EH (cell line): ENCODE results near the gene ZNF628.

ENCODE experiments used
- DNase-seq: peaks from one replicate; pipeline ENCODE4 v3.0.0-alpha.2; 2015; ENCODE audit warnings: low read depth

The ZNF628 gene

GRCh38 chr19:55530996-55531395 lies 54.6 kb downstream of the ZNF628 start:
- DNase-seq: no peak
